ACC112 (cell line): ENCODE results near the gene RHOT2.

Experiments
- H2AFZ ChIP-seq: fragments of 200-600 bp; sonication (generic); one replicate; pipeline ENCODE4 v1.6.0; 2017; ENCODE audit warnings: antibody characterized with exemption, low read length; ENCODE audit not compliant: unreplicated experiment
- H3K27ac ChIP-seq: fragments of 200-600 bp; sonication (generic); 2 replicates; pipeline ENCODE4 v1.5.1; 2014; ENCODE audit warnings: low read depth, mild to moderate bottlenecking, antibody characterized with exemption, low read length, moderate library complexity
- H3K27me3 ChIP-seq: fragments of 200-600 bp; sonication (generic); 2 replicates; pipeline ENCODE4 v1.6.1; 2014; ENCODE audit warnings: mild to moderate bottlenecking, antibody characterized with exemption, low read length, moderate library complexity, mixed read lengths; ENCODE audit not compliant: insufficient read depth
- H3K36me3 ChIP-seq: fragments of 200-600 bp; sonication (generic); 2 replicates; pipeline ENCODE4 v1.6.1; 2016; ENCODE audit warnings: mild to moderate bottlenecking, antibody characterized with exemption, low read length, moderate library complexity, mixed read lengths; ENCODE audit not compliant: insufficient read depth
- H3K4me1 ChIP-seq: fragments of 200-600 bp; sonication (generic); one replicate; pipeline ENCODE4 v1.6.1; 2016; ENCODE audit warnings: low read length, mixed read lengths; ENCODE audit not compliant: insufficient read depth, unreplicated experiment, control insufficient read depth
- H3K4me3 ChIP-seq: fragments of 200-600 bp; sonication (generic); 2 replicates; pipeline ENCODE4 v1.5.1; 2014; ENCODE audit warnings: mild to moderate bottlenecking, low read depth, low read length
- H3K79me2 ChIP-seq: fragments of 200-600 bp; sonication (generic); one replicate; pipeline ENCODE4 v1.6.0; 2016; ENCODE audit warnings: low read length; ENCODE audit not compliant: control insufficient read depth, unreplicated experiment, insufficient read depth

The RHOT2 gene

GRCh38 chr16:634051-634670 lies 33.8 kb upstream of the RHOT2 start:
- H3K27ac ChIP-seq = no peak overlapping the region

GRCh38 chr16:634996-635395 lies 32.9 kb upstream of the RHOT2 start:
- H3K36me3 ChIP-seq = peaks cover 3% of the 10 kb centered on the region; the same call in 1 of the 2 replicates
- H3K27ac ChIP-seq = no peak overlapping the region
- no peaks in the 10 kb centered on the region for H3K27me3 ChIP-seq
- H3K4me1 ChIP-seq = peaks cover 21% of the 10 kb centered on the region
- peak overlapping the region; percentile 93 for H3K4me3 ChIP-seq
- H3K79me2 ChIP-seq = peaks cover 10% of the 10 kb centered on the region
- H2AFZ ChIP-seq = no peak overlapping the region

More at GRCh38 chr16:634051-634670, 33.8 kb upstream of the RHOT2 start:
- peaks cover 10% of the 10 kb centered on the region for H3K79me2 ChIP-seq
- peaks cover 3% of the 10 kb centered on the region; the same call in 1 of the 2 replicates for H3K36me3 ChIP-seq
- H2AFZ ChIP-seq = no peak overlapping the region
- peaks cover 24% of the 10 kb centered on the region for H3K4me1 ChIP-seq
- H3K27me3 ChIP-seq = no peaks in the 10 kb centered on the region
- no peak overlapping the region; the same call in 1 of the 2 replicates for H3K4me3 ChIP-seq

- H2AFZ ChIP-seq = peak overlapping the region; percentile 76
- H3K36me3 ChIP-seq = peaks cover 3% of the 10 kb centered on the region; the same call in 1 of the 2 replicates
- peaks cover 15% of the 10 kb centered on the region for H3K4me1 ChIP-seq
- H3K4me3 ChIP-seq = peak overlapping the region; percentile 93
- H3K27me3 ChIP-seq = no peaks in the 10 kb centered on the region
- peak overlapping the region; percentile 87 for H3K27ac ChIP-seq
- H3K79me2 ChIP-seq = peaks cover 10% of the 10 kb centered on the region
Observed at GRCh38 chr16:635573-636205, 32.2 kb upstream of the RHOT2 start.

- peaks cover 9% of the 10 kb centered on the region for H3K4me1 ChIP-seq
- peak within 1 kb of the TSS; percentile 79 for H2AFZ ChIP-seq
- peak within 1 kb of the TSS; percentile 87 for H3K27ac ChIP-seq
- H3K79me2 ChIP-seq = peaks cover 10% of the 10 kb centered on the region
- H3K36me3 ChIP-seq = peaks cover 3% of the 10 kb centered on the region; the same call in 1 of the 2 replicates
- peak within 1 kb of the TSS; percentile 93 for H3K4me3 ChIP-seq
- H3K27me3 ChIP-seq = no peaks in the 10 kb centered on the region
Observed at GRCh38 chr16:636206-637080, 31.5 kb upstream of the RHOT2 start, which contains the start of gene METTL26. TSS of gene METTL26 (minus strand) at chr16:636305. CDS start at chr16:636290, 15 bp downstream.

- peak overlapping the region; percentile 93 for H3K4me3 ChIP-seq
- H2AFZ ChIP-seq = peak overlapping the region; percentile 79
- H3K79me2 ChIP-seq = peaks cover 11% of the 10 kb centered on the region
- H3K36me3 ChIP-seq = peaks cover 3% of the 10 kb centered on the region; the same call in 1 of the 2 replicates
- H3K27me3 ChIP-seq = no peaks in the 10 kb centered on the region
- H3K27ac ChIP-seq = peak overlapping the region; percentile 87
- H3K4me1 ChIP-seq = peaks cover 9% of the 10 kb centered on the region
Observed at GRCh38 chr16:637081-638018, 30.6 kb upstream of the RHOT2 start.

- Histone ChIP-seq H3K4me1 (peaks cover 9% of the 10 kb centered on the region), H2AFZ (no peak overlapping the region), H3K4me3 (no peak overlapping the region), H3K36me3 (peaks cover under 1% of the 10 kb centered on the region; the same call in 1 of the 2 replicates), H3K79me2 (peaks cover 17% of the 10 kb centered on the region), H3K27ac (no peak overlapping the region), H3K27me3 (no peaks in the 10 kb centered on the region)
Observed at GRCh38 chr16:638034-638543, 29.8 kb upstream of the RHOT2 start.

GRCh38 chr16:638836-639235 lies 29.1 kb upstream of the RHOT2 start:
- Histone ChIP-seq H3K4me3 (no peak overlapping the region), H3K4me1 (peaks cover 9% of the 10 kb centered on the region), H3K27me3 (no peaks in the 10 kb centered on the region), H2AFZ (no peak overlapping the region), H3K36me3 (no peaks in the 10 kb centered on the region), H3K27ac (no peak overlapping the region), H3K79me2 (peaks cover 19% of the 10 kb centered on the region)

GRCh38 chr16:640614-641013 lies 27.3 kb upstream of the RHOT2 start:
- peak overlapping the region; percentile 83; the same call in 1 of the 2 replicates for H3K4me3 ChIP-seq
- H2AFZ ChIP-seq = no peak overlapping the region
- no peaks in the 10 kb centered on the region for H3K36me3 ChIP-seq
- H3K79me2 ChIP-seq = peaks cover 12% of the 10 kb centered on the region
- H3K27ac ChIP-seq = no peak overlapping the region
- H3K4me1 ChIP-seq = peaks cover 8% of the 10 kb centered on the region
- H3K27me3 ChIP-seq = no peaks in the 10 kb centered on the region

- Histone ChIP-seq H2AFZ (peak within 1 kb of the TSS; percentile 21), H3K27ac (no peak within 1 kb of the TSS), H3K27me3 (no peaks in the 10 kb centered on the region), H3K36me3 (no peaks in the 10 kb centered on the region), H3K4me1 (peaks cover 15% of the 10 kb centered on the region), H3K4me3 (peak within 1 kb of the TSS; percentile 83), H3K79me2 (peaks cover 12% of the 10 kb centered on the region)
Observed at GRCh38 chr16:641326-642188, 26.4 kb upstream of the RHOT2 start, which contains the start of gene MCRIP2. TSS of gene MCRIP2 (plus strand) at chr16:641828. CDS start at chr16:641992, 164 bp downstream.
